Measurements from ENCODE around the gene ZNF77. TPM values are rescaled to one million over a fixed set of nuclear protein-coding genes. Genes with fewer than 3 reads are reported as not detected.

ZNF77 gene
- total and polyA plus RNA-seq, 10 of the 15 experiments (the other 5 are each of a cell fraction or from before 2014, with no cell fraction given) = 1.9 to 4.7 (median 3.0) TPM

DNA sequence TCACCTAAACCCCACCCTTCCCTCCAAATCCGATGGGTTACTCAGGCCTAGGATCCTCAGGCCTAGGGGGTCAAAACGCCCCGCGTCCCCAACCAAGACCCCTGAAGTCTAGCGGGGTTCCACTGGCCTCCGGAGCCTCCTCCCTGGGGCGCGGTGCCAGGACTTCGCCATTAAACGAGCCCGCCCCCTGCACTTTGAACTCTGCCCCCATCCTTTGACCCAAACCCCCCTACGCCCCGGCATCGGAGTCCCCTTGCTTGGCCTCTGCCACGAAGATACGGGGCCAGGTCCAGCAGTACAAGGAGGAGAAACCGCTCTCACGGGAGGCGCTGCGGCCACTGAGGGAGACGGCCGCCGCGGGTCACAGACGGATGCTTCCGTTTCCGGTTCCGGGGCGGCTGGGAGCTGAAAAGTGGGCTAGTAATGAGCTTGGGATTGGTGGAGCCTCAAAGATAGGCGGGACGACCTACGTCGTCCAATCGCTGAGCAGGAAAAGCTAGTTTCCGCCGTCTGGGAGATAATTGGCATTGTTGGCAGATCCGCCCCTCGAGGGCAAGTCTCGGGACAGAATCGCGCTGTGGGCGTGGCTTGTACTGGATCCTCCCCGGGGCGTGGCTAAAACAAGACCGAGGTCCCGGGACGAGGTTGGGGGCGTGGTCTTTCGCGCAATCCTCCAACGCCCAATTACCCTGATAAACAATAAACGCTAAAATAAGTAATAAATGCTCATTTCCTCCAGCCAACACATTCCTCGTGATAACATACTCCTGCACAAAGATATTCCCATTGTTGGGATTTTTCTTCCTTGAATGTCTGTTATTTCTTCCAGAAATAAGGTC lies 5.7 kb upstream of the ZNF77 start:
- intact Hi-C loops (cut with micrococcal nuclease; ENCODE audit: unreplicated experiment) = no loop called here
- no TSS peak for BruUV-seq (replicated peaks)
- ChIA-PET RAD21 (ENCODE audit: unreplicated experiment) (interaction anchor here (0.7 to 2.4 kb wide), 17 partner anchors 10 to 479 kb away, joined by 3 to 16 read pairs (median 4); partner anchors contain the start of genes TLE6 and ZNF57), SMC1A (ENCODE audit: uncharacterized antibody, unreplicated experiment) (interaction anchor here (0.6 to 2.9 kb wide), 20 partner anchors 9 to 417 kb away, joined by 3 to 13 read pairs (median 3); partner anchors contain the start of gene TLE6), CTCF (interaction anchor here (0.6 to 4.3 kb wide), 37 partner anchors 8 to 354 kb away, joined by 3 to 43 read pairs (median 5); partner anchors contain the start of genes GNA11, GNA15, TLE6 and ZNF554), POLR2A (interaction anchor here (0.6 to 1.5 kb wide), 12 partner anchors 8 to 738 kb away, joined by 3 to 8 read pairs (median 3); partner anchors contain the start of genes THOP1, TLE6 and ZNF57)
- Histone ChIP-seq H3K9ac (ENCODE audit: control insufficient read depth, insufficient read depth, low read length) (peak overlapping the region; percentile 87), H3K4me3 (peak overlapping the region; percentile 83), H3K79me2 (ENCODE audit: control insufficient read depth, insufficient read depth, low read length) (peaks cover 17% of the 10 kb centered on the region), H2AFZ (ENCODE audit: control insufficient read depth, low read depth, low read length) (peak overlapping the region; percentile 73), H3K27me3 (replicated peaks in 1 of 2; ENCODE audit: control insufficient read depth in 2 of 2, insufficient read depth in 2 of 2, low read length in 1 of 2) (no peaks in the 10 kb centered on the region), H3K36me3 (ENCODE audit: control insufficient read depth in 2 of 2, insufficient read depth in 2 of 2, low read length in 1 of 2) (no peaks in the 10 kb centered on the region), H3K9me3 (replicated peaks; ENCODE audit: control insufficient read depth, insufficient read depth, low read length) (no peaks in the 10 kb centered on the region), H4K20me1 (ENCODE audit: control insufficient read depth, insufficient read depth) (no peaks in the 10 kb centered on the region), H3K4me1 (ENCODE audit: control insufficient read depth, insufficient read depth, low read length) (peaks cover 3% of the 10 kb centered on the region), H3K27ac (ENCODE audit: control insufficient read depth, insufficient read depth) (peak overlapping the region; percentile 85), H3K4me2 (ENCODE audit: control insufficient read depth, insufficient read depth) (peak overlapping the region; percentile 70; the same call in 1 of the 2 replicates)
- WGBS (ENCODE audit: insufficient coverage, insufficient replicate concordance, low lambda C conversion rate, missing lambda C conversion rate) = under 1% methylated on average over 53 of the region's 53 CpGs
- FAIRE-seq (peak; percentile 99), DNase-seq (ENCODE audit: low read depth, low spot score) (peak; percentile 99), ATAC-seq (peak; percentile 99)
- in situ Hi-C loops (cut with MboI) = no loop called here
- TF ChIP-seq MEF2A (IDR thresholded peaks at IDR 0.05; ENCODE audit: insufficient read depth, low read depth, low read length) = no peak
- no peak for TF ChIP-seq EP300 (IDR thresholded peaks at IDR 0.05; ENCODE audit: borderline replicate concordance in 1 of 2, control insufficient read depth in 1 of 2, low read depth in 2 of 2, low read length in 2 of 2)
- TF ChIP-seq BMI1 (IDR thresholded peaks at IDR 0.05; ENCODE audit: borderline replicate concordance) = no peak
- no peak for TF ChIP-seq CBX5 (IDR thresholded peaks at IDR 0.05; ENCODE audit: low read depth)
- TF ChIP-seq ATF7 (IDR thresholded peaks at IDR 0.05; ENCODE audit: low read depth) = no peak
- TF ChIP-seq, protein P1, sequence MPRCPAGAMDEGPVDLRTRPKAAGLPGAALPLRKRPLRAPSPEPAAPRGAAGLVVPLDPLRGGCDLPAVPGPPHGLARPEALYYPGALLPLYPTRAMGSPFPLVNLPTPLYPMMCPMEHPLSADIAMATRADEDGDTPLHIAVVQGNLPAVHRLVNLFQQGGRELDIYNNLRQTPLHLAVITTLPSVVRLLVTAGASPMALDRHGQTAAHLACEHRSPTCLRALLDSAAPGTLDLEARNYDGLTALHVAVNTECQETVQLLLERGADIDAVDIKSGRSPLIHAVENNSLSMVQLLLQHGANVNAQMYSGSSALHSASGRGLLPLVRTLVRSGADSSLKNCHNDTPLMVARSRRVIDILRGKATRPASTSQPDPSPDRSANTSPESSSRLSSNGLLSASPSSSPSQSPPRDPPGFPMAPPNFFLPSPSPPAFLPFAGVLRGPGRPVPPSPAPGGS (IDR thresholded peaks at IDR 0.05; ENCODE audit: borderline replicate concordance, insufficient read depth, low read depth, low read length, poor library complexity, severe bottlenecking) = no peak
- TF ChIP-seq TCF12 (IDR thresholded peaks at IDR 0.05; ENCODE audit: low read depth, low read length) = 0 out of 2 replicates have a peak, but pooled peaks have one; percentile 44
- TF ChIP-seq, protein P2, sequence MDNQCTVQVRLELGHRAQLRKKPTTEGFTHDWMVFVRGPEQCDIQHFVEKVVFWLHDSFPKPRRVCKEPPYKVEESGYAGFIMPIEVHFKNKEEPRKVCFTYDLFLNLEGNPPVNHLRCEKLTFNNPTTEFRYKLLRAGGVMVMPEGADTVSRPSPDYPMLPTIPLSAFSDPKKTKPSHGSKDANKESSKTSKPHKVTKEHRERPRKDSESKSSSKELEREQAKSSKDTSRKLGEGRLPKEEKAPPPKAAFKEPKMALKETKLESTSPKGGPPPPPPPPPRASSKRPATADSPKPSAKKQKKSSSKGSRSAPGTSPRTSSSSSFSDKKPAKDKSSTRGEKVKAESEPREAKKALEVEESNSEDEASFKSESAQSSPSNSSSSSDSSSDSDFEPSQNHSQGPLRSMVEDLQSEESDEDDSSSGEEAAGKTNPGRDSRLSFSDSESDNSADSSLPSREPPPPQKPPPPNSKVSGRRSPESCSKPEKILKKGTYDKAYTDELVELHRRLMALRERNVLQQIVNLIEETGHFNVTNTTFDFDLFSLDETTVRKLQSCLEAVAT (IDR thresholded peaks at IDR 0.05) = peak; percentile 67; the same call in 1 of the 2 replicates
- TF ChIP-seq, protein P3, sequence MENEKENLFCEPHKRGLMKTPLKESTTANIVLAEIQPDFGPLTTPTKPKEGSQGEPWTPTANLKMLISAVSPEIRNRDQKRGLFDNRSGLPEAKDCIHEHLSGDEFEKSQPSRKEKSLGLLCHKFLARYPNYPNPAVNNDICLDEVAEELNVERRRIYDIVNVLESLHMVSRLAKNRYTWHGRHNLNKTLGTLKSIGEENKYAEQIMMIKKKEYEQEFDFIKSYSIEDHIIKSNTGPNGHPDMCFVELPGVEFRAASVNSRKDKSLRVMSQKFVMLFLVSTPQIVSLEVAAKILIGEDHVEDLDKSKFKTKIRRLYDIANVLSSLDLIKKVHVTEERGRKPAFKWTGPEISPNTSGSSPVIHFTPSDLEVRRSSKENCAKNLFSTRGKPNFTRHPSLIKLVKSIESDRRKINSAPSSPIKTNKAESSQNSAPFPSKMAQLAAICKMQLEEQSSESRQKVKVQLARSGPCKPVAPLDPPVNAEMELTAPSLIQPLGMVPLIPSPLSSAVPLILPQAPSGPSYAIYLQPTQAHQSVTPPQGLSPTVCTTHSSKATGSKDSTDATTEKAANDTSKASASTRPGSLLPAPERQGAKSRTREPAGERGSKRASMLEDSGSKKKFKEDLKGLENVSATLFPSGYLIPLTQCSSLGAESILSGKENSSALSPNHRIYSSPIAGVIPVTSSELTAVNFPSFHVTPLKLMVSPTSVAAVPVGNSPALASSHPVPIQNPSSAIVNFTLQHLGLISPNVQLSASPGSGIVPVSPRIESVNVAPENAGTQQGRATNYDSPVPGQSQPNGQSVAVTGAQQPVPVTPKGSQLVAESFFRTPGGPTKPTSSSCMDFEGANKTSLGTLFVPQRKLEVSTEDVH (IDR thresholded peaks at IDR 0.05; ENCODE audit: low read depth, partially characterized antibody) = peak; percentile 81
- no peak for TF ChIP-seq CBX3 (IDR thresholded peaks at IDR 0.05; ENCODE audit: borderline replicate concordance, low read depth)
- no peak for TF ChIP-seq SIN3A (IDR thresholded peaks at IDR 0.05; ENCODE audit: low read depth, low read length)
- TF ChIP-seq, protein P4, sequence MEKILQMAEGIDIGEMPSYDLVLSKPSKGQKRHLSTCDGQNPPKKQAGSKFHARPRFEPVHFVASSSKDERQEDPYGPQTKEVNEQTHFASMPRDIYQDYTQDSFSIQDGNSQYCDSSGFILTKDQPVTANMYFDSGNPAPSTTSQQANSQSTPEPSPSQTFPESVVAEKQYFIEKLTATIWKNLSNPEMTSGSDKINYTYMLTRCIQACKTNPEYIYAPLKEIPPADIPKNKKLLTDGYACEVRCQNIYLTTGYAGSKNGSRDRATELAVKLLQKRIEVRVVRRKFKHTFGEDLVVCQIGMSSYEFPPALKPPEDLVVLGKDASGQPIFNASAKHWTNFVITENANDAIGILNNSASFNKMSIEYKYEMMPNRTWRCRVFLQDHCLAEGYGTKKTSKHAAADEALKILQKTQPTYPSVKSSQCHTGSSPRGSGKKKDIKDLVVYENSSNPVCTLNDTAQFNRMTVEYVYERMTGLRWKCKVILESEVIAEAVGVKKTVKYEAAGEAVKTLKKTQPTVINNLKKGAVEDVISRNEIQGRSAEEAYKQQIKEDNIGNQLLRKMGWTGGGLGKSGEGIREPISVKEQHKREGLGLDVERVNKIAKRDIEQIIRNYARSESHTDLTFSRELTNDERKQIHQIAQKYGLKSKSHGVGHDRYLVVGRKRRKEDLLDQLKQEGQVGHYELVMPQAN (conservative IDR thresholded peaks at IDR 0.05) = peak; percentile 60
- TF ChIP-seq TAF1 (IDR thresholded peaks at IDR 0.05; ENCODE audit: borderline replicate concordance, low read depth, low read length) = peak; percentile 99

All from GM12878 (cell line).